Measurements from ENCODE around the gene AAGAB. TPM values are rescaled to one million over a fixed set of nuclear protein-coding genes. Genes with fewer than 3 reads are reported as not detected.
A peak's percentile ranks its signal among the peaks of the same experiment; 100 is the strongest.

Gene AAGAB
- total and polyA plus RNA-seq, 2 donors (not counting 1 experiment from before 2014, with no cell fraction given) = 9.4 to 25.0 TPM

DNA sequence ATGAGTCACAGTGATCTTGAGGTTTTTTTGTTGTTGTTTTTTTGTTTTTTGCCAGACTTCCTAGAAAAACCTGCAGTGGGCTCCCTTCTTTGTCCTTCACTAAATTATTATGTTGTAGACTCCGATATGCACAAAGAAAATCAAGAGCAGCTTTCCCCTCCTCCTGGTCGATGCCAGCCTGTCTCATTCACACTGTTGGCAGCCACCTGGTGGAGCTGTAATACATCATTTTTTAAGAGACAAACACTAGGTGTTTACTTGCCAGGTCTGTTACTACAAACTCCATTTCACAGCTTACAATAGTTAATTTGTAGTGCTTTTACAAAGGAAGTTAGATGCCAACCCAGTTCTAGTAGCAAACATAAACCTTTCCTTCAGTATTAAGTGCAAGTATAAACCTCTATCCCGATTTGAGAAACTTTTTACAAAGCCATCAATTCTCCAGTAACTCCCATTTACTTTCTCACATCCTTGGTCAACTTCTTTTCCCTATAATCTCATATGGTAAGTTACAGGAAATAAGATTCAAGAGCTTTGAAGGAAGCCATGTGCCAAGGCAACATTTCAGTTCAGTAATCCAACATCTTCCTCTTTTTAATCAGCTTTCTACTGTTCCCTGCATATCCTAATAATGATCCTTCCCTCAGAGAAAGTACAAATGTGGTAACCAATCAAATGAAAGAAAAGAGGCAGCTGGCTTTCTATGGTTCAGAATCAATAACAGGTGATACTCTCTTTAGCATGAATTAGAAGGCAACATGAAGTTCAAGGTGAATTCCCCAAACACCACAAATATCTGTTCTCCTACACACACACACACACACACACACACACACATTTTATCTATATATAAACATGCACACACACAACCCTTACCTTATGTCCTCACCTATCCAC lies 14.0 kb downstream of the AAGAB start:
- Histone ChIP-seq H2AFZ (ENCODE audit: insufficient read depth, low read depth, low read length, poor library complexity, severe bottlenecking) (no peak overlapping the region), H3K9ac (ENCODE audit: low read length) (peak overlapping the region; percentile 23), H3K79me2 (ENCODE audit: control insufficient read depth, insufficient read depth, low read length) (peaks cover 70% of the 10 kb centered on the region), H4K20me1 (ENCODE audit: control insufficient read depth, insufficient read depth, low read length, poor library complexity, severe bottlenecking) (peaks cover 5% of the 10 kb centered on the region), H3K27ac (ENCODE audit: low read length in 2 of 2) (peak overlapping the region in 1 of 2 donors; percentile 29), H3K9me3 (ENCODE audit: control extremely low read depth in 1 of 3, control insufficient read depth in 2 of 3, insufficient read depth in 1 of 3, low read length in 2 of 3) (no peaks in the 10 kb centered on the region), H3K36me3 (replicated peaks in 1 of 2; ENCODE audit: control extremely low read depth in 1 of 2, control insufficient read depth in 1 of 2, extremely low read depth in 1 of 2, insufficient read depth in 2 of 2, low read length in 1 of 2) (peaks cover under 1 to 4% of the 10 kb centered on the region in 2 experiments), H3K4me2 (replicated peaks; ENCODE audit: low read depth, low read length, poor library complexity, severe bottlenecking) (peak overlapping the region; percentile 48), H3K4me1 (ENCODE audit: control insufficient read depth in 2 of 2, insufficient read depth in 2 of 2, low read length in 2 of 2) (peaks cover 24 to 28% of the 10 kb centered on the region in 2 donors), H3K4me3 (ENCODE audit: control extremely low read depth in 1 of 5, extremely low read depth in 1 of 5, insufficient read depth in 1 of 5, low read depth in 2 of 5, low read length in 4 of 5) (no peak overlapping the region), H3K27me3 (replicated peaks in 1 of 4; ENCODE audit: control extremely low read depth in 1 of 4, control insufficient read depth in 3 of 4, insufficient read depth in 4 of 4, low read length in 3 of 4) (no peaks in the 10 kb centered on the region)
- no peak for TF ChIP-seq EZH2 (IDR thresholded peaks at IDR 0.05; ENCODE audit: borderline replicate concordance, insufficient read depth, low read depth, low read length, poor library complexity, severe bottlenecking)
- TF ChIP-seq, protein P1, sequence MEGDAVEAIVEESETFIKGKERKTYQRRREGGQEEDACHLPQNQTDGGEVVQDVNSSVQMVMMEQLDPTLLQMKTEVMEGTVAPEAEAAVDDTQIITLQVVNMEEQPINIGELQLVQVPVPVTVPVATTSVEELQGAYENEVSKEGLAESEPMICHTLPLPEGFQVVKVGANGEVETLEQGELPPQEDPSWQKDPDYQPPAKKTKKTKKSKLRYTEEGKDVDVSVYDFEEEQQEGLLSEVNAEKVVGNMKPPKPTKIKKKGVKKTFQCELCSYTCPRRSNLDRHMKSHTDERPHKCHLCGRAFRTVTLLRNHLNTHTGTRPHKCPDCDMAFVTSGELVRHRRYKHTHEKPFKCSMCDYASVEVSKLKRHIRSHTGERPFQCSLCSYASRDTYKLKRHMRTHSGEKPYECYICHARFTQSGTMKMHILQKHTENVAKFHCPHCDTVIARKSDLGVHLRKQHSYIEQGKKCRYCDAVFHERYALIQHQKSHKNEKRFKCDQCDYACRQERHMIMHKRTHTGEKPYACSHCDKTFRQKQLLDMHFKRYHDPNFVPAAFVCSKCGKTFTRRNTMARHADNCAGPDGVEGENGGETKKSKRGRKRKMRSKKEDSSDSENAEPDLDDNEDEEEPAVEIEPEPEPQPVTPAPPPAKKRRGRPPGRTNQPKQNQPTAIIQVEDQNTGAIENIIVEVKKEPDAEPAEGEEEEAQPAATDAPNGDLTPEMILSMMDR (IDR thresholded peaks at IDR 0.05) = no peak
- ChIA-PET CTCF (interaction anchor here (1.1 to 2.0 kb wide), 7 partner anchors 10 to 294 kb away, joined by 3 to 13 read pairs (median 5); no protein-coding TSS in a partner anchor), POLR2A (no interaction called here)
- DNase-seq (no peak), ATAC-seq (ENCODE audit: low read depth) (no peak)
- Mint-ChIP-seq H3K27ac (peak overlapping the region; percentile 66), H3K27me3 (no peaks in the 10 kb centered on the region), H3K4me3 (peak overlapping the region; percentile 52), H3K9me3 (ENCODE audit: insufficient read depth) (no peaks in the 10 kb centered on the region), H3K4me1 (peaks cover 45% of the 10 kb centered on the region)
- intact Hi-C loops (cut with micrococcal nuclease) = no loop called here
- WGBS (ENCODE audit: insufficient coverage) = no CpG with 5 or more reads among the region's 3 CpGs

- DNase-seq = no peak
- whole genome bisulfite sequencing (ENCODE audit: insufficient coverage) = no CpG with 5 or more reads among the region's 3 CpGs
- intact Hi-C loops (cut with micrococcal nuclease) = no loop called here
- TF ChIP-seq, protein P1 (IDR thresholded peaks at IDR 0.05) = no peak
- no peak for TF ChIP-seq EZH2 (IDR thresholded peaks at IDR 0.05; ENCODE audit: borderline replicate concordance, insufficient read depth, low read depth, low read length, poor library complexity, severe bottlenecking)
- peaks cover 12% of the 10 kb centered on the region for H3K4me1 Mint-ChIP-seq
- H3K27ac Mint-ChIP-seq = no peak overlapping the region
- H3K27me3 Mint-ChIP-seq = no peaks in the 10 kb centered on the region
- H2AFZ ChIP-seq (ENCODE audit: insufficient read depth, low read depth, low read length, poor library complexity, severe bottlenecking) = no peak overlapping the region
- H3K79me2 ChIP-seq (ENCODE audit: control insufficient read depth, insufficient read depth, low read length) = peaks cover 20% of the 10 kb centered on the region
- no peak overlapping the region for H3K4me2 ChIP-seq (replicated peaks; ENCODE audit: low read depth, low read length, poor library complexity, severe bottlenecking)
- H4K20me1 ChIP-seq (ENCODE audit: control insufficient read depth, insufficient read depth, low read length, poor library complexity, severe bottlenecking) = peaks cover 5% of the 10 kb centered on the region
- no peak overlapping the region for H3K27ac ChIP-seq (ENCODE audit: low read length in 2 of 2)
- no peaks in the 10 kb centered on the region for H3K9me3 Mint-ChIP-seq (ENCODE audit: insufficient read depth)
- H3K36me3 ChIP-seq (replicated peaks in 1 of 2; ENCODE audit: control extremely low read depth in 1 of 2, control insufficient read depth in 1 of 2, extremely low read depth in 1 of 2, insufficient read depth in 2 of 2, low read length in 1 of 2) = peaks cover 0 to 34% of the 10 kb centered on the region in 2 experiments
- no peak overlapping the region for H3K4me3 Mint-ChIP-seq
- H3K4me1 ChIP-seq (ENCODE audit: control insufficient read depth in 2 of 2, insufficient read depth in 2 of 2, low read length in 2 of 2) = peaks cover 0 to 4% of the 10 kb centered on the region in 2 donors
- no peak overlapping the region for H3K9ac ChIP-seq (ENCODE audit: low read length)
- ATAC-seq (ENCODE audit: low read depth) = no peak
- CTCF ChIA-PET = no interaction called here
- POLR2A ChIA-PET = interaction anchor here (0.7 kb wide), 1 partner anchor 19 kb away, joined by 4 read pairs; no protein-coding TSS in a partner anchor
- no peaks in the 10 kb centered on the region for H3K27me3 ChIP-seq (replicated peaks in 1 of 4; ENCODE audit: control extremely low read depth in 1 of 4, control insufficient read depth in 3 of 4, insufficient read depth in 4 of 4, low read length in 3 of 4)
- H3K4me3 ChIP-seq (ENCODE audit: control extremely low read depth in 1 of 5, extremely low read depth in 1 of 5, insufficient read depth in 1 of 5, low read depth in 2 of 5, low read length in 4 of 5) = no peak overlapping the region
- no peaks in the 10 kb centered on the region for H3K9me3 ChIP-seq (ENCODE audit: control extremely low read depth in 1 of 3, control insufficient read depth in 2 of 3, insufficient read depth in 1 of 3, low read length in 2 of 3)
Measured at GRCh38 chr15:67232591-67232990, 21.9 kb downstream of the AAGAB start.

Data from B cell (primary cell).